ENCODE data around the gene DMD.

DMD gene

GRCh38 chrX:32644476-32645245 is 566.7 kb downstream of the DMD start:
- H3K4me3 ChIP-seq (ENCODE audit: low read depth, low read length) = no peak overlapping the region
- TF ChIP-seq, protein P1, sequence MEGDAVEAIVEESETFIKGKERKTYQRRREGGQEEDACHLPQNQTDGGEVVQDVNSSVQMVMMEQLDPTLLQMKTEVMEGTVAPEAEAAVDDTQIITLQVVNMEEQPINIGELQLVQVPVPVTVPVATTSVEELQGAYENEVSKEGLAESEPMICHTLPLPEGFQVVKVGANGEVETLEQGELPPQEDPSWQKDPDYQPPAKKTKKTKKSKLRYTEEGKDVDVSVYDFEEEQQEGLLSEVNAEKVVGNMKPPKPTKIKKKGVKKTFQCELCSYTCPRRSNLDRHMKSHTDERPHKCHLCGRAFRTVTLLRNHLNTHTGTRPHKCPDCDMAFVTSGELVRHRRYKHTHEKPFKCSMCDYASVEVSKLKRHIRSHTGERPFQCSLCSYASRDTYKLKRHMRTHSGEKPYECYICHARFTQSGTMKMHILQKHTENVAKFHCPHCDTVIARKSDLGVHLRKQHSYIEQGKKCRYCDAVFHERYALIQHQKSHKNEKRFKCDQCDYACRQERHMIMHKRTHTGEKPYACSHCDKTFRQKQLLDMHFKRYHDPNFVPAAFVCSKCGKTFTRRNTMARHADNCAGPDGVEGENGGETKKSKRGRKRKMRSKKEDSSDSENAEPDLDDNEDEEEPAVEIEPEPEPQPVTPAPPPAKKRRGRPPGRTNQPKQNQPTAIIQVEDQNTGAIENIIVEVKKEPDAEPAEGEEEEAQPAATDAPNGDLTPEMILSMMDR (IDR thresholded peaks at IDR 0.05; ENCODE audit: low read depth, low read length, missing control alignments) = no peak
- no peak for DNase-seq (ENCODE audit: low read depth)

- no peak for DNase-seq (ENCODE audit: low read depth)
- no peak overlapping the region for H3K4me3 ChIP-seq (ENCODE audit: low read depth, low read length)
- TF ChIP-seq, protein P1 (IDR thresholded peaks at IDR 0.05; ENCODE audit: low read depth, low read length, missing control alignments) = no peak
Observed at GRCh38 chrX:32642283-32642682, 569.1 kb downstream of the DMD start.

- TF ChIP-seq, protein P1 (IDR thresholded peaks at IDR 0.05; ENCODE audit: low read depth, low read length, missing control alignments) = no peak
- no peak overlapping the region for H3K4me3 ChIP-seq (ENCODE audit: low read depth, low read length)
Observed at GRCh38 chrX:32618154-32618553, 593.2 kb downstream of the DMD start.

GRCh38 chrX:32614707-32615106 is 596.6 kb downstream of the DMD start:
- TF ChIP-seq, protein P1 (IDR thresholded peaks at IDR 0.05; ENCODE audit: low read depth, low read length, missing control alignments) = no peak
- DNase-seq (ENCODE audit: low read depth) = no peak
- H3K4me3 ChIP-seq (ENCODE audit: low read depth, low read length) = no peak overlapping the region

More at GRCh38 chrX:32618154-32618553, 593.2 kb downstream of the DMD start:
- no peak for DNase-seq (ENCODE audit: low read depth)

DNA sequence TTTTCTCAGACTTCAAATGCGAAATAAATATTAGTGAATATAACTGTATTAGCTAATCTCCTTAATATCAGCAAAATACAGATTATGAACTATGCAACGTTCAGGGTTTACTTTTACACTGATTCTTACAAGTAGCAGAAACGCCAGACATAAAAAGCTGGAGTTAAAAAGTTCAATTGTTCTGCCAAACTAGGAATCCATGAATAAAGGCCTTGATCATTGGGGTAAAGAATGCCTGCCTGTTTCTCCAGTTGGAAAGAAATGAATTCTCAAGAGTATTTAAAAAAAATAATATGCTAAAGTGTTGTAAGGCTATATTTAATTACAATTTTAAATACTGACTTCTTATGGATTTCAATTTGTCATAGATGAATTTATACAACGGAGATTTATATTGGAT is 612.2 kb downstream of the DMD start:
- DNase-seq (ENCODE audit: low read depth) = no peak
- H3K4me3 ChIP-seq (ENCODE audit: low read depth, low read length) = no peak overlapping the region
- TF ChIP-seq, protein P1 (IDR thresholded peaks at IDR 0.05; ENCODE audit: low read depth, low read length, missing control alignments) = no peak

GRCh38 chrX:32598707-32599106 is 612.6 kb downstream of the DMD start:
- TF ChIP-seq, protein P1 (IDR thresholded peaks at IDR 0.05; ENCODE audit: low read depth, low read length, missing control alignments) = no peak
- DNase-seq (ENCODE audit: low read depth) = no peak
- H3K4me3 ChIP-seq (ENCODE audit: low read depth, low read length) = no peak overlapping the region

DNA sequence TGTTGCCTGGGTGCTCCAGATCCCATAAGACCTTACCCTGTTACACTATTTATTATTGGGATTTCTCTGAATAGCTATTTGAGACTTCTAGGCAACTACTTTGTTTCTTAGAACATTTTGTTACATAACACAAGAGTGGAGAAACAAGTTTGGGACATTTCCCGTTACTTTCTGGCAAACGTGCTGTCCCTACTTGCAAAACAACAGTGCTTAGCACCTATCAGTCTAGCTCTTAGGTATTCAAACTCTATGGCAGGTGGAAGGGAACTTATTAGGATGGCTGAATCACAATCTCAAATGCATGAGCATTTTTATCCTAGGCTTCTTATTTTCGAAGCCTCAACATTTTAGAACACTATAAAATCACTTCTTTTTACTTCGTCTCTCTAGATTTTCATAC is 613.6 kb downstream of the DMD start:
- DNase-seq (ENCODE audit: low read depth) = no peak
- H3K4me3 ChIP-seq (ENCODE audit: low read depth, low read length) = no peak overlapping the region
- TF ChIP-seq, protein P1 (IDR thresholded peaks at IDR 0.05; ENCODE audit: low read depth, low read length, missing control alignments) = no peak

Data from GM12864 (cell line).